ENCODE data around the gene POFUT2. TPM values are rescaled to one million over a fixed set of nuclear protein-coding genes. Genes with fewer than 3 reads are reported as not detected.
A peak's percentile ranks its signal among the peaks of the same experiment; 100 is the strongest.
"Not testable (repeated sequence)": the region's sequence is repeated elsewhere in the genome, so short reads cannot be mapped to it uniquely, and the experiment has no call there.

The POFUT2 gene
- total RNA-seq, 1 experiment from 2014 or later: 31.9 TPM

GRCh38 chr21:45326169-45326851, 38.6 kb upstream of the POFUT2 start:
- DNase-seq (ENCODE audit: low spot score): no peak

GRCh38 chr21:45325206-45326168, 37.8 kb upstream of the POFUT2 start:
- DNase-seq (ENCODE audit: low spot score): no peak

GRCh38 chr21:45324489-45325205, 37.0 kb upstream of the POFUT2 start:
- peak; percentile 92 for DNase-seq (ENCODE audit: low spot score)

- DNase-seq (ENCODE audit: low spot score): peak; percentile 58
Observed at GRCh38 chr21:45323487-45324311, 36.0 kb upstream of the POFUT2 start.

DNA sequence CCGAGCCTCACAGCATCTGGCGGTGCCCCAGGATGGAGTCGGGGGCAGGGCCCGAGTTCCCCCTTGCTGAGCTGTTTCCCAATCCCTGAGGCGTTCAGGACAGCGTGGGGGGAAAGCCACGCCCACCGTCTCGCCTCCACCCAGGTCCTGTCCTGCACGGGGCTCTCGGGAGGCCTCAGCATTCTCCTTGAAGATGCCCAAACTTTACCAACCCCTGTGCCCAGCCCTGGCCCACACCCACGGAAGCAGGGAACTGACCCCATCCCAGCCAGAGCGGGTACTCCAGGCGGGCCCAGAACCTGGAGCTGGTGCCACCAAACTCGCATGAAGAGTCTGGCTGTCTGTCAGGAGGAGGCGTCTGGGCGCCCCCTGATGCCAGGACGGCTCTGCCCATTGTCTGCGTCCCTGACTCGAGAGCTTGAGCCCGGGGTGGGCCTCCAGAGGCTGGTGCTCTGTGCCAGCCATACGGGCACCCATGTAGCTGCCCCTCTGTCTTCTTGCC, 35.3 kb upstream of the POFUT2 start:
- peak; percentile 92 for DNase-seq (ENCODE audit: low spot score)

- no peak for DNase-seq (ENCODE audit: low spot score)
Observed at GRCh38 chr21:45322231-45322959, 34.7 kb upstream of the POFUT2 start.

DNA sequence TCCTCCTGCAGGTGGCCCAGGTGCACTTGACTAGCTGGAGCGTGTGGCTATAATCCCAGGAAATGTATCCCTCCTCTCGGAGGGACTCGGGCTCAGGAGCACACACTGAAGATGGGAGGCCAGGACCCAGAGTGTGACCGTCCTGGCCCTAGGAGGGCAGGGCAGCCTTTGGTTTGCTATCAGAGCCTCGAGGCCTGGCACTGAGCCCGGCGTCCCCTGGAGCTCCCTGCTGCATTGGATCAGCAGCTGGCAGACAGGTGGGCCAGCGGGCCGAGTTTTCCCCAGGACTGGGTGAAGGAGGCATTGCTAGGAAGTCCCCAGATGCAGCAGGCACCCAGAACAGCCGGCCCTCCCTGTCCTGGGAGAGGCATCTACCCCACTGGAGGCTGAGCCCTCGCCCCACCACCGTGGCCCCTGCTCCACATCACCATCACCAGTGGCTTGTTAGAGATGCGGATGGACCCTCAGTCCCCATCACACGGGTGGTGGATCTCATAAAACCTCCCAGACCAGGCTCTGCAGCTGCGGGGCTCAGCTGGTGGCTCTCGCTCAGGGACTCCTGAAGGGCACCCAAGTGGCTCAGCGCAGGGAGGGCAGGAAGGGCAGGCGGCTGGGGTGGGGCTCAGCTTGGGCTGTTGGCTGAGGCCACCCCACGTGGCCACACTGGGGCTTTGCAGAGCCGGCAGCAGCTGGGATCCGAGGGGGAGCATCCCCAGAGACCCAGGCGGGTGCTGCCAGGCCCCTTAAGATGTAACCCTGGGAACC, 32.7 kb upstream of the POFUT2 start:
- DNase-seq (ENCODE audit: low spot score): peak; percentile 89

- peak; percentile 98 for DNase-seq (ENCODE audit: low spot score)
Observed at GRCh38 chr21:45319461-45320211, 31.9 kb upstream of the POFUT2 start.

- DNase-seq (ENCODE audit: low spot score): peak; percentile 99
Observed at GRCh38 chr21:45318556-45319404, 31.1 kb upstream of the POFUT2 start.

DNA sequence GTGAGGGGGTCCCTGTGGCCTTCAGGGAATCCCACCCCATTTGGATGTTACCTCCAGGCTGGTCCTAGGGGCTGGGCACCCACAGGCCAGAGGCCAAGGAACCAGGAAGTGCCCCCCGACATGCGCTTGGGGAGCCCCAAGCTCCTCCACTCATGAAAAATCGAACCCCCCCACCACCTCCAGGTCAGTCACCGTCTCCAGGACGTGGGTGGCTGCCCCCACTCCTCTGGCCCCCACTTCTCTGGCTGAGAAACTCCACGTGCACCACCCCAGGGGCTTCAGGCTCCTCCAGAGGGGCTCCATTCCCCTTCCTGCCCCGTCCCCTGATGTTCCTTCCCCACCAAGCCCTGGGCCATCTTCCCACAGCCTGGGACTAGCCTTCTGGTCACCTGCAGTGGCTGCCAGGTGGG, 30.5 kb upstream of the POFUT2 start:
- DNase-seq (ENCODE audit: low spot score): no peak

DNA sequence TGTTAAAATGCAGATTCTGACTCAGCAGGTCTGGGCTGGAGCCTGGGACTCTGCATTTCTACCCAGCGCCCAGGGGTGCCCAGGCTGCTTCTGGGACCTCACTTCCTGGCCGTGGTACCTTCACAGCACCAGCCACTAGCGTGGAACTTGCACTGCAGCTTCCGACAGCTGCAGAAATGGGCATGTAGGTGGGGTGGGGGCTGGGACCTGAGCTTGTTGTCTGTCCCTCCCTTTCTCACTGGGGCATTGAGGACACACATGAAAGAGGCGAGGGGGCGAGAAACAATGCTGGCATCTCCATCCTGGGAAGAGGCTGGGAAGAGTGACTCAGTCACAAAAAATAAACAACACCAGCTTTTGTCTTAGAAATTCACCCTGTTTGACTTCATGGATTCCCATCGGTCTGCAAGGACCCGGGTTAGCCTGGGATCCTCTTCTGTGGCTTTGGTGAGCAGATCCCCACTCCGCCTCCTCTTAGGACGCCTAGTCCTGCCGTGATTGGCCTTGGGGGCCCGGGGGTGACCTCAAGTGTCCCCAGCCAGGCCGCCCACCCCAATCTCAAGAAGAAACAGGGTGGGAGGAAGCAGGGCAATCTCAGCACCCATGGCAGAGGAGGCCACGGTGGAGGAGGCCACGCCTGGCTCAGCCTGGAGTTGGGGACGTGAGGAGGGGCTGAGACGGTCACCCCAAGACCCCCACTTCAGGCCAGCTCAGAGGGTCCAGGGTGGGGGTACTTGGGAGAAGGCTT, 29.9 kb upstream of the POFUT2 start:
- peak; percentile 95 for DNase-seq (ENCODE audit: low spot score)

GRCh38 chr21:45316871-45317397, 29.2 kb upstream of the POFUT2 start:
- no peak for DNase-seq (ENCODE audit: low spot score)

DNA sequence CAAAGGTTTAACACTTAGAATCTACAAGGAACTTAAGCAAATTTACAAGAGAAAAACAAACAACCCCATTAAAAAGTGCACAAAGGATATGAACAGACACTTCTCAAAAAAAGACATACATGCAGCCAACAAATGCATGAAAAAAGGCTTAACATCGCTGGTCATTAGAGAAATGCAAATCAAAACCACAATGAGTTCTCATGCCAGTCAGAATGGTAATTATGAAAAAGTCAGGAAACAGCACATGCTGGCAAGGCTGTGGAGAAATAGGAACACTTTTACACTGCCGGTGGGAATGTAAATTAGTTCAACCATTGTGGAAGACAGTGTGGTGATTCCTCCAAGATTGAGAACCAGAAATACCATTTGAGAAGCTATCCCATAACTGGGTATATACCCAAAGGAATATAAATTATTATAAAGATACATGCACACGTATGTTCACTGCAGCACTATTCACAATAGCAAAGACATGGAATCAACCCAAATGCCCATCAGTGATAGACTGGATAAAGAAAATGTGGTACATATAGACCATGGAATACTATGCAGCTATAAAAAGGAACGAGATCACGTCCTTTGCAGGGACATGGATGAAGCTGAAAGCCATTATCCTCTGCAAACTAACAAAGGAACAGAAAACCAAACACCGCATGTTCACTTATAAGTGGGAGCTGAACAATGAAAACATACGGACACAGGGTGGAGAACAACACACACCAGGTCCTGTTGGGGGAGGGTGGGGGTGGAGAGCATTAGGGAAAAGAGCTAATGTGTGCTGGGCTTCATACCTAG, 28.2 kb upstream of the POFUT2 start:
- not testable (repeated sequence) for DNase-seq (ENCODE audit: low spot score)

DNA sequence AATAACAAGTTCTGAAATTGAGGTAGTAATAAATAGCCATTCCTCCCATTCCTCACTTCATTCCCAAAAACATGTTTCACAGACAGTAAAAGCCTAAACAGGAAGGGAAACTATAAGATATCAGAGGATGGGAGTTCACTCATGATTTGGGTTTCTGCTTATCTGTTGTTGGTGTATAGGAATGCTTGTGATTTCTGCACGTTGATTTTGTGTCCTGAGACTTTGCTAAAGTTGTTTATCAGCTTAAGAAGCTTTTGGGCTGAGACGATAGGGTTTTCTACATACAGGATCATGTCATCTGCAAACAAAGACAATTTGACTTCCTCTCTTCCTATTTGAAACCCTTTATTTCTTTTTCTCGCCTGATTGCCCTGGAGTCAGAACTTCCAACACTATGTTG, 26.0 kb upstream of the POFUT2 start:
- DNase-seq (ENCODE audit: low spot score): no peak

- no peak for DNase-seq (ENCODE audit: low spot score)
Observed at GRCh38 chr21:45313015-45313414, 25.3 kb upstream of the POFUT2 start.

DNA sequence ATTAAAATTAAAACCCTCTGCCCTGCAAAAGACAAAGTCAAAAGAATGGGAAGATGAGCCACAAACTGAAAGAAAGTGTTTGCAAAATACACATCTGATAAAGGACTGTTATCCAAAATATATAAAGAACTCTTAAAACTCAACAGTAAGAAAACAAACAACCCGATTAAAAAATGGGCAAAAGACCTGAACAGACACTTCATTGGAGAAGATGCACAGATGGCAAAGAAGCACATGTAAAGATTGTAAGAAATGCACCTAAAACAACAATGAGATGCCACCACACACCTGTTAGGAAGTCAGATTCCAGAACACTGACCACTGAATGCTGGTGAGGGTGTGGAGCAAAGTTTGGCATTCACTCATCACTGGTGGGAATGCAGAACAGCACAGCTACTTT, 24.6 kb upstream of the POFUT2 start:
- DNase-seq (ENCODE audit: low spot score): no peak

Measured in A172 (cell line).